HG02623 (cell line): ENCODE measurements around the gene TSC22D1.
"Not testable (repeated sequence)": the region's sequence is repeated elsewhere in the genome, so short reads cannot be mapped to it uniquely, and the experiment has no call there.

Experiments
- ATAC-seq: cut with Tn5 transposase; IDR thresholded peaks from one replicate; pipeline ENCODE4 v1.9.1; 2021; ENCODE audit warnings: moderate library complexity; ENCODE audit not compliant: unreplicated experiment

The TSC22D1 gene

DNA sequence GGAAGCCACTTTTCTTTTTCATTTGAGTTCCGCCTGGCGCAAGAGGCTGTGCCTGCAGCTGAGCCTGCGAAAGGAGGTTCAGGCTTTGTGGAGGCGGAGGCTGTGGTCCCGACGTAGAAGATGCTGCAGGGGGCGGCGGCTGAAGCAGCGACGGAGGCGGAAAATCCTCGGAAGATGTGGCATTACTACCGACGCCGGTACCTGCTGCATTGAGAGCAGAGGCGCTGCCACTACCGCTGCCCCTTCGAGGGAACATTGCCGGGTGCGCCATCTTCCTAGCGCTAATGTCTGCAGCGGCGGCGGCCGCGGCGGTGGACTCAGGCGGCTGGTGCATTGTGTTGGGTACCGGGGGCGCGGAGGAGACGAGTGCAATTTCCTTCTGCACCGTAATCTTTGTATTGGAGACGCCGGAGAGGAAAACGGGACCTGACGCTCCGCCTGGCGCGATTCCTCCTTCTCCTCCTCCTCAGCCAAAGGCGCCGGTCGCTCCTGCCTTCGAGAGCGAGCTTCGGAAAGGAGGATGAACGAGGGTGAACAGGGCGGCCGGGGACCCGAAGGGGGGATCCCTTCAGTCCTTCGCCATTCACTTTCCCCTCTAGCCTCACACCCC lies at the start of gene TSC22D1:
TSS of gene TSC22D1 (minus strand) at position 590 of the 610 bp plus-strand sequence. CDS start at position 334, 256 bp downstream.
- ATAC-seq, result no peak

DNA sequence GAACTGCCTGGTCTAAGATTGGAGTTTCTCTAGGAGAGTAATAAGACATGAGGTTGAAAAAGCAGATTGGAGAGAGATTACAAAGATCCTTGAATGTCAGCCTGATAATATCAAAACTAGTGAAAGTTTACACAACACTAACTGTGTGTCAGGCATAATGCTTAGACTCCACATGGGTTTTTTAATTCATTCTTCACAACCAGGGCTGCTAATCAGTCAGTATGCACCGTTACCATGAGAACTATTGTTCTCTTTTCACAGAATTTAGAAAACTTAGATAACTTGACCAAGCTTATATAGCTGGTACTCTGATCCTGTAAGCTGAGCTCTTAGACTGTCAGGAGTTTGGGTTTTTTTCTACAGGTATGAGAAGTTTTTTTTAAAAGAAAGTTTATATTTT lies 46.6 kb upstream of the TSC22D1 start:
- no peak for ATAC-seq

DNA sequence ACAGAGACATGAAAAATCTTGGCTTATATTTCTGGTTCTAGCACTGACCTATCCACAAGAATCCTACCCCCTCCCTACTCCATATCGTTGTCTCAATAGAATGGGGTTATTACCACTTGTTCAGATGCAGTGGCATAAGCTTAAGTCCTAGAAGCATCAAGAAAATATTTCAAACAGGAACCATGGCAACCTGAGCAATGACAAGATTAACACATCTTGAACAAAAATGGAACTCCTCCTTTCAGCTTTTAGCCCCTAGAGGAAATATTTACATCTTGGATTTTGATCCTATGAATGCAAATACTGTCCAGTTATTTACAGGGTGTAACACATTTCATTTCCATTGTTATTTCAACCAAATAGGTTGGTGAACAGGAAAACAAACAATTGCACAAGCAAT lies 46.1 kb upstream of the TSC22D1 start:
- no peak for ATAC-seq

DNA sequence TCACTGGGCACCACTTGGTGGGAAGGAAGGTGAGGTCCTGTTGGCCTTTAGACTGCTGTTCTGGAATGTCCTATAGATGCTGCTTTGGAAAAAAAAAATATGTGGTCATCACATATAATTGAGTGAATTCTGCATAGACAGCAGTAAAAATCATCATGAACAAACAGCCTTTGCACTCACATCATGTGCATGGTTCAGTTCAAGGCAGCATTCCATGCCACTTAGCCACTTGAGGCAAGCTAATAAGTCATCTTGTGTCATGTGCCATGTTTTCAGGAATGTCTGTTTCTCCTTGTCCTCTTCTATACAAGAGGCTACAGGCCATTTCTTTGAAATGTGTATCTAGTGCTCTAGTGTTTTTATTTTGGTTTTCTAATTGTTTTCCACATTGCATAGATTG lies 43.9 kb upstream of the TSC22D1 start:
- ATAC-seq, result no peak

DNA sequence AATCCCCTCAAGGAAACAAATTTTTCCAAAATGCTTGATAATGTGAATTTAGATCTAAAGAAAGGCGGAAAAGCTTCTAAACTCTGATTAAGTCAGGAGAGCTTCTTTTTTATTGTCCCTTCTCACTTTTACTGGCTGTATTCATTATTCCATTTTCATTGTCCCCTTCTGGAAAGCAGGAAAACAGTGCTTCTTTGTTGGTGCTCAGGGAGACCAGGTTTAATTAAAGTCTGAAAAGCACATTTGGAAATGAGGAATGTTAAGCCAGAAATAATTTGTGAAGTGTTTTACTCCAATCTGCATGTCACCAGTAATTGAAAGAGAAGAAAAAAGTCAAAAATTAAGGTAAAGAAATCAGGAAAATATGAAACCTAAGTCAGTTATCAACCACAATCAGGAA lies 43.5 kb upstream of the TSC22D1 start:
- ATAC-seq, result no peak

DNA sequence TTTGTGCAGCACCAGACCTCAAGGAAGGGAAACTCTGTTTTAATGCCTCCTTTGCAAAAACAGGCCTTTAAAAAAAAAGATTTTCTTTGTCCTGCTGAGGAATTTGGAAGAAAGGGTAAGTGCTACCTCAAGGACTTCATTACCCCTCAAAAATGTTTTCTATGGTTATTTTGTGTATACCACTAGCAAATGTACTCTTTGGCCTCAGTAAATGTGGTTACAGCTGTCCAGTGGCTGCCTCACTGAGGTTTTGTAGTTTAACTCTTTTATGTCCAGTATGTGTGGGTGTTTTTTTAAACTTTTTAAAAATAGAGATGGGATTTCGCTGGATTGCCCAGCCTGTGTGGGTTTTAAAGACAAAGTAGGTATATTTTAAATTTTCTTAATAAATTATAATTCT lies 42.2 kb upstream of the TSC22D1 start:
- ATAC-seq, result no peak

DNA sequence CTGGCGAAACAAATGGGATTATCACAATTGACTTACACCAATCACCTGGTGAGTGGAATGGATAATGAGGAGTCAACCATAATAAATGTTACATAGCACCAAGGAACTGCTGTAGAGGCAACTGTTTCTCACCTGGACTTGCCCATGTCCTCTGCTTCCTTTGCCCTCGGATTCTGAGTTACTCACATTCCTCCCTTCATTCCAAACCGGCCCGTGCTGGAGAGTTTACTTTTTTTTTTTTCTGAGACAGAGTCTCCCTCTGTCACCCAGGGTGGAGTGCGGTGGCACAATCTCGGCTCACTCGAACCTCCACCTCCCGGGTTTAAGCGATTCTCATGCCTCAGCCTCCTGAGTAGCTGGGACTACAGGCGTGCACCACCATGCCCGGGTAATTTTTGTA lies 41.5 kb upstream of the TSC22D1 start:
- ATAC-seq, result no peak

DNA sequence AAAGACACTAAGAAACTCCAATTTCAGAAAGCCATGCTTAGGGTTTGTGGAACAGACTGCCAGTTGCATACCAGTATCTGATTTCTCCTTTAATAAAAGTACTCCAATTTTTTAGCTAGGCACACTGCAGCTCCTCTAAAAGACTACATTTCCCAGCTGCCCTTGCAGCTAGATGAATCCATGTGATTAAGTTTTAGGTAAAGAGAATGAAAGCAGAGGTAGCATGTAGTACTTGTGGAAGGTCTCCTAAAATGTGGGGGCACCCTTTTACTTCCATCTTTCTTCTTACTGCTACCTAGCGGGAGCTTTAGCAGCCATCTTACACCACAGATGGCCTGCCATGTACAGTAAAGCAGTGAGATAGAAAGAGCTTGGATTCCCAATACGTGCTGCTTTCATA lies 33.0 kb upstream of the TSC22D1 start:
- ATAC-seq, result no peak

DNA sequence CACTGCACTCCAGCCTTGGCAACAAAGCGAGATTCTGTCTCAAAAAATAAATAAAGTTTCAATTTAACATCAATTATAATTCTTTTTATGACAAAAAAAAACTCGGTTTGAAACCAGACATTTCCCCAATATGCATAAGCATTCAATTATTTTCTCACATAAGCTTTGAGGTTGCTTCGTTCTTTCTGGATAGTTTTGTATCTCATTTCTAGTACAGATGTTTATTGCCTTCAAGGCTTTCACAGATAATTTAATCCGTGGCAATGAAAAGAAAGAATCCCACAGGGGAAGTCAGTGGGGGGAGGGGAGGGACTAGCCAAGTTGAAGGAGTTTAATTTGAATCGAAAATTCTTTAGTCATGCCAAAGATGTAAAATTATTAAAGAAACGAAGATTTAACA lies 29.6 kb upstream of the TSC22D1 start:
- ATAC-seq, result no peak

DNA sequence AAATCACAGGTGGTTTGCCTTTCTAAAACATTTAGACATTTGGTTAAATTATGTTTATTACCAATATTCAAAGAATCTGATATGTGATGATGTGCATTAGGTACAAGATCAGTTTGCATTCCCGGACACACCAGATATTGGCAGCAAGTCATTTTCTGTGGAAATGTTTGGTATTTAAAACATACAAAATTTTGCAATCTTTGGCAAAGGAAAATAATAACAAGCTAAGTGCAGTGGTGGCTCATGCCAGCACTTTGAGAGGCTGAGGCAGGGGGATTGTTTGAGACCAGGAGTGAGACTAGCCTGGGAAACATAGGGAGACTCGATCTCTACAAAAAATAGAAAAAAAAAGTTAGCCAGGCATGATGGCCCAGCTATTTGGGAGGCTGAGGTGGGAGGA lies 29.1 kb upstream of the TSC22D1 start:
- ATAC-seq, result no peak

DNA sequence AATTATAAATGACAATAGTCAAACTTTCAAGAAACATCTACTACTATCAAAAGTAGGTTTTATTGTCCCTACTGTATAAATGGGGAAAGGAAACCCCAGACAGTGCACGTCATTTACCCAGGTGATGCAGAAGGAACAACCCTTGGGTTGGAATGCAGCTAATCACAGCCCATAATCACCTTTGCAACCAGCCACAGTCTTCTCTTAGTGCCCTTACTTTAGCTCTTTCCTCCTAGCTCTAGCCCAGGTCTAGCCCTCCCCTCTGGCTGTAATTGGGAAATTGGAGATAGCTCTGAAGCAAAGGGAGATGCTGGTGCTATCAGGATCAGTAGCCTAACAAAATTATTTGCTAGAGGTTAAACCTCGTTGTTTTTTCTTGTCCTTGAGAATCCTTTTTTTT lies 25.5 kb upstream of the TSC22D1 start:
- ATAC-seq, result no peak

DNA sequence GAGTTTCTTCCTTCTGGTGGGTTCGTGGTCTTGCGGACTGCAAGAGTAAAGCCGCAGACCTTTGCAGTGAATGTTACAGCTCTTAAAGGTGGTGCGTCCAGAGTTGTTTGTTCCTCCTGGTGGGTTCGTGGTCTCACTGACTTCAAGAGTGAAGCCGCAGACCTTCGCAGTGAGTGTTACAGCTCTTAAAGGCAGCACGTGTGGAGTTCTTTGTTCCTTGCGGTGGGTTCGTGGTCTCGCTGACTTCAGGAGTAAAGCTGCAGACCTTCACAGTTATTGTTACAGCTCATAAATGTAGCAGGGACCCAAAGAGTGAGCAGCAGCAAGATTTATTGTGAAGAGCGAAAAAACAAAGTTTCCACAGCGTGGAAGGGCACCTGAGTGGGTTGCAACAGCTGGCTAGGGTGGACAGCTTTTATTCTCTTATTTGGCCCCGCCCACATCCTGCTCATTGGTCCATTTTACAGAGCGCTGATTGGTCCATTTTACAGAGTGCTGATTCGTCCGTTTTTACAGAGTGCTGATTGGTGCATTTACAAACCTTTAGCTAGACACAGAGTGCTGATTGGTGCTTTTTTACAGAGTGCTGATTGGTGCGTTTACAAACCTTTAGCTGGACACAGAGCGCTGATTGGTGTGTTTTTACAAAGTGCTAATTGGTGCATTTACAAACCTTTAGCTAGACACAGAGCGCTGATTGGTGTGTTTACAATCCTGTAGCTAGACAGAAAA lies 17.9 kb upstream of the TSC22D1 start:
- not testable (repeated sequence) for ATAC-seq

DNA sequence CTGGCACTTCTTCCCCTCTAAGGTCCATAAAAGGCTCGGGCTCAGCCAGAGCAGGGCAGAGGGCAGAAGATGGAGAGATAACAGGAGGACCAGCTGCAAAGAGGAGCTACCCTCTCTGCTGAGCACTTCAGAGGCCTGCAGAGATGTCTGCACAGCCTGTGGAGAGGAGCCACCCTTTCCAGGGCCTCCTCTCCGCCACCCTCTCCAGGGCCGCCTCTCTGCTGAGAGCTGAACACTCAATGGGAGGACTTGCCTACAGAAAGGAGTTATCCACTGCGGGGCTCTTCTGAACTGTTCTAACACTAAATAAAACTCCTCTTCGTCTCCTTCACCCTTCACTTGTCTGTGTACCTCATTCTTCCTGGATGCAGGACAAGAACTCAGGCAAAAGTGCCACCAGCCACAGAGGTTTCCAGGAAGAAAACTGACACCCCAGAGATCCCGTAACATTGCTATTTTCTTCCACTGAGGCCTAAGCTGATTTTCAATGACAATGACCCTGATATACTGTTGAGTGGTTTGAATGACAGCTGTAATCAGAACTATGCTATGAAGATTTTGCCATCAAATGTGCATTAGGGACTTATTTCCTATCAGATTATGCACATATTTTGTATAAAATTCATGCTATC lies 16.2 kb upstream of the TSC22D1 start:
- no peak for ATAC-seq

DNA sequence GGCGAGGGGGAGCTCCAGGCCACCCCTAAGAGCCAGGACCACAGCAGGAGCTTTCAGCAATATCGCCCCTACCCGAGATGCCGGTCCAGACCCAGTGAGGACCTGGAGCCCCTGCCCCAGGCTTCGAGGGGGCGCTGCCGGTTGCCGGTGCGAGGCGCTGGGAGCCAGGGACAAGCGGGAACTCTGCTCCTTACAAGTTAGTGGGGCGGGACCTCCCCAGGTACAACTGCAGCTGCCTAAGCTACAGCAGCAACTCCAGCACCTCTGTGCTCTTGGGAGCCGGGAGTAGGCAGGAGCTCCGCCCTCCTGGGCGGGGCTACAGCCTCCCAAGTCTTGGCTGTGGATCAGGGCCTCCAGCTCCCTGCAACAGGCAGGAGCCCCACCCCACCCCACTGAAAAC lies 15.2 kb upstream of the TSC22D1 start:
- ATAC-seq, result no peak

DNA sequence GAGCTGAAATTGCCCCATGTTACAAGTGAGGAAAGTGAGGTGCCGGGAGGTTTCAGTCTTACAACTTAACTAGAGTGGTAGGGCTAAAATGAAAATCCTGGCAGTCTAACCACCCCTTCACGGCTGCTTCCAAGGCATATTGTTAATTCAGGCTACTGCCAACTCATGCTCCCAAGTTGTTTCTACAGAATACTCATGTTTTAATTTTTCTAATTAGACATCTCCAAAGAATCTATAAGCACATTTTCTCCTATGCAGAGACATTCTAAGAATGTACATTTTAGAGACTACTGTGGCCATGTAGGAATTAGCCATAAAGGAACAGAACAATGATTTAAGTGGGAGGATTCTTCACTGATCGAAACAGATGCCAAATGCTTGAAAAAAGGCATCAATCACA lies 7.0 kb upstream of the TSC22D1 start:
- no peak for ATAC-seq

DNA sequence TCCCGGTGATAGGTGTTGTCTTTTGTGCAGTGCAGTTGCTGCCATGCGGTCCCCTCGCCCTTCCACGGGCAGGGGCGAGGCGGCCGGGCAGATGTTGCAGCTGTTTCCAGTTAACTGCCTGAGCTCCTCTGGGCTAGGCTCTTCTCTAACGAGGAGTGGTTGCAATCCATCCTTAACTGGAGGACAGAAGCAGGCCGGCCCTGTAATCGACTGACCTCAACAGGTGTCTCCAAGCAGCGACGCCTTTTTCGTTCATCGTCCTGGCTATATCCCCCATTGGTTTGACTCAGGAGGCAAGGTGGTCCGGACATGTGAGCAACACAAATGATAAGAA lies 1.9 kb upstream of the TSC22D1 start:
- no peak for ATAC-seq

DNA sequence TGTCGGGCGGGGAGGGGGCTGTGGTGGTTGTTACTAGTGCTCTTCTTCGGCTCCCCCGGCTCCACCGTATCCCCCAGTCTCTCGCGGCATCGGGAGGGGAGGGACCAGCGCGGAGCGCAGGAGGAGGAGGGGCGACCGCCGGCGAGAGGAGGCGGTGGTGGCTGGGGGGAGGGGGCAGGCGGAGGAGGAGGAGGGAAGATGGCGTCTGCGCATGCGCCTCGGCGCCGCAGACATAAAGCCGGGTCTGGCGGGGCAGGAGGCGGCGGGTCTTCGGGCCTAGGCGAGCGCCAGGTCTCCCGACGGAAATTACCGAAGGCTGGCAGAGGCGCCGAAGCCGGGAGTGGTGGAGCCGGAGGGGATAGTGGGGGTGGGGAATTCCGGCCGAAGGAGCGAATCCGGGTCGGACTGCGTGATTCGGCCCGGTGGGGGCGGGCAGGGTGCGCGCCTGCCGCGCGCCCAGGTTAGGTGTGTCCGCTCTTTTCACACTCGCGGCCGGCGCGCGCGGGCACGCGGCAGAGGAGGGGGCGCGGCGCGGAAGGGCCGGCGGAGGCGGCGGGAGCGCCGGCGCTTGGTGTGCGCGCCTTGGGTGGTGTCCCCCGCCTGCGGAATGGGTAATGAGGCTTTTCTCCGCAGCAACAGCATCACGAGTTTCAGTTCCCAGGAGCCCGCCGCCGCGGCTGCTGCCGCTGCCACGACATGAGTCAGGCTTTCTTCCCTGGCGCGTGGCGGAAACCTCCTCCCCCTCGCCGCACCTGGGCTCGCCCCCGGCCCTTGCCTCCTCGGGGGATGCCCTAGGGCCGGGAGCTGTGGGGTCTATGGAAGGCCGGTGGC lies 1.3 kb upstream of the TSC22D1 start:
- ATAC-seq, result peak; percentile 60

DNA sequence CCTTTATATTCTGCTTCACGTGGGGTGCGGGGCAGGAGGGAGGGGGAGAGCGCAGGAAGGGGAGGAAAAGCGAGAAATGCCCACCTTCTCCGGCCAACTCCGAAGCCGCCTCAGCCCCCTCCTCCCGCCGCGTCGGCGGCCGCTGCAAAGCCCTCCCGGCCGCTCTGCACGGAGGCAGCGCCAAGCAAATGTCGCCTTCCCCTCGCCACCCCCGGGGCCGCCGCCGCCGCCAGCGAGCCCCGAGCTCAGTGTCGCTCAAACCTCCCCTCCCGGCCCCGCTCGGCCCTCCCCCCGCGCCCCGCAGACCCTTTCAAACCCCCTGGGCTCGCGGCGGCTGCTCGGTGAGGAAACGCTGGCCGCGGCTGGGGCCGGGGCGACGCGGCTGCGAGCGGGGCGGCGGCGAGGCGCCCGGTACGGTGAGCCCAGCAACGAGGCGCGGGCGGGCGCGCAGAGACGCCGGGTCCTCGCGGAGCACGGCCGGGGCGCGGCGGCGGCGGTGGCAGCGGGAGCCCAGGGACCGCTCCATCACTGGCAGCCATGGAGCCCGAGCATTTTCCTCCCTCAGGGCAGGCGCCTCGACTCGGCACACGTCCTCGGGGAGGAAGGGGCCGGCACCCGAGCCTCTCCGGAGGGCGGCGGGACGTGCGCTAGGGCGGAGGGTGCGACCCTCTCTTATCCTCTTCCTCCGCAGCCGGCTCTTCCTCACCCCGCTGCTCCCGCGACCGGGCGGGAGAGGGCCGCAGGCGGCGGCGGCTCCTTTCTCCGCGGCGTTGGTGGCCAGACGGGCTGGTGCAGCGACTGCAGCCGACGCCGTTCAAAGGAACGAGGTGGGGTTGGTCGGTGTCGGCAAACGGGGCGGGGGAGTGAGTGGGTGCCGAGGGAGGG lies 463 bp upstream of the TSC22D1 start:
- peak; percentile 10 for ATAC-seq

DNA sequence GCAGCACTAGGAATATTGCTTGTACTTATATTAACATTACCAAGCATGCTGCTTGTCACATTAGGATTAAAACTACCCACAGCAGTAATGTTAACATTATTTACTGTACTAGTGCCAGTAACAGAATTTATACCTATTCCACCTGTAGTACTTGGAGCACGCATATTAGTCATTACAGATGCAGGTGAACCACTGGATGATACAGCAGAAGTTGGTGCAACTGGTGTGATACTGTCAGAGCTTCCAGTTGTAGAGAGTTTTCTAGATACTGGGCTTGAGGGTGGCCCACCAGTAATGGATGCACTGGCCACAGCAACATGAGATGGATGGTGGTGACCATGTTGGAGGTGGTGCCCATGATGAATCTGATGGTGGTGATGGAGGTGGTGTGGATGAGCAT lies 1.1 kb downstream of the TSC22D1 start:
- no peak for ATAC-seq

DNA sequence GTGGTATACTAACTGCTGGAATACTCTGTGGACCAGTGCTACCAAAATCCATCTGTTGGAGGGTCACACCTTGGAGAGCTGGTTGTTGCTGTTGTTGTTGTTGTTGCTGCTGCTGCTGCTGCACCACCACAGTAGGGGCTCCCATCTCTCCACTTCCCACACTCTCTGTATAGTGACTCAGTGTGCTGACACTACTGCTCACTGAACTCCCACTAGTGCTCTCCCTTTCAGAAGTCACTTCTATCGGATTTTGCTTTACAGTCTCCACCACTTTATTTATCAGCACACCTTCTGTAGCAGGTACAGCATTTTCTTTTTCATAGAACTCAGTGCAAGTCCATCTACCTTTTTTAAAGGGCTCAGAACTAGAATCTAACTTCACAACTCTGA lies 1.7 kb downstream of the TSC22D1 start:
- ATAC-seq, result no peak
